Occipital lobe (tissue), 2 donors: ENCODE measurements around the gene SLC29A4. TPM values are rescaled to one million over a fixed set of nuclear protein-coding genes. Genes with fewer than 3 reads are reported as not detected.
"Not testable (repeated sequence)": the region's sequence is repeated elsewhere in the genome, so short reads cannot be mapped to it uniquely, and the experiment has no call there.

Source experiments
- DNase-seq: peaks from one replicate; lab custom pipeline; 2025; lab: John Stamatoyannopoulos, UW
- total RNA-seq: library from RNA; depleted of rRNA; stranded (reverse); fragments of >200 nt; gene quantifications from one replicate; pipeline ENCODE4 v1.2.3, GENCODE V29; 2014

Gene SLC29A4
- total RNA-seq, 1 donor from 2014 or later: 16.1 TPM

DNA sequence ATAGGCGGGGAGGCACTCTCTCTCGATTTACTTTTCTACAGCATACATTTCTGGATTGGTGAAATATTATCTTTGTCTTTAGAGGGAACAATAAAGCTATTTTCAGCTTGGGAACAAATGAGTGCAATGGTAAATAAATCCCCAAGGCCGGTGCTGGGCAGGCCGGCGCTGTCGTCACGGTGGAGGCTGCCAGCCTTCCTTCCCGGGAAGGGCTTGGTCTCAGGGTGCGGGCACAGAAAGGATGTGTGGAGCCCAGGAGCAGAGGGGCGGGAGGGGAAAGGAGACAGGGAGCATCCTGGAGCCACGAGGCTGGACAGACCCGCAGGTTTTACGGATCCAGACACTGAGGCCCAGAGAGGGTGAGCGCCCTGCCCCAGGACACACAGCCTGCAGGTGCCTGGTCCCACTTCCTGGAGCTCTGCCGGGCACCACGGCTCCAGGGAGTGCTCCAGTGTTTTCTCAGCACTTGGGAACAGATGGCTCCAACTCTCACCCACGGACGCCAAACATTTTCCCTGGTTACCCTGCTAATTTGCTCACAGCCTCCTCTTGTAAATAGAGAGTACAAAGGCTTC, 8.8 kb upstream of the SLC29A4 start:
- not testable (repeated sequence) for DNase-seq

- no peak for DNase-seq
These were observed 8.3 kb upstream of the SLC29A4 start for GRCh38 chr7:5274441-5274840.

- not testable (repeated sequence) for DNase-seq
These were observed 7.7 kb upstream of the SLC29A4 start for GRCh38 chr7:5274985-5275431.

- not testable (repeated sequence) for DNase-seq
These were observed 7.2 kb upstream of the SLC29A4 start for GRCh38 chr7:5275510-5275909.

DNA sequence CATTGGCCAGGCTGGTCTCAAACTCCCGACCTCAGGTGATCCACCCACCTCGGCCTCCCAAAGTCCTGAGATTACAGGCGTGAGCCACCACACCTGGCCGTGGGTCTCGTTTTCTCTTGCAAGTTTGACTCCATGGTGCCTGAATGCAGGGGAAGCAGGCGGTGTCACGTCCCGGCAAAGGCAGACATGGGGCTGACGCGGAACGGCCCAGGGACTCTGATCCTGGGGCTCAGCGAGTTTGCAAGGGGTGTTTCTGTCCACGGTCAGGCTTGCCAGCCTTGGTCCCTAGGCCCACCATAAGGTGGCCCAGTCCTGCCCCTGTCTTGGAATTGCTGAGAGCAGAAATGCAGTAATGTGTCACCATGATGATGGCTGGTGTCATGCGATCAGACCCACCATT, 6.6 kb upstream of the SLC29A4 start:
- DNase-seq: not testable (repeated sequence)

DNA sequence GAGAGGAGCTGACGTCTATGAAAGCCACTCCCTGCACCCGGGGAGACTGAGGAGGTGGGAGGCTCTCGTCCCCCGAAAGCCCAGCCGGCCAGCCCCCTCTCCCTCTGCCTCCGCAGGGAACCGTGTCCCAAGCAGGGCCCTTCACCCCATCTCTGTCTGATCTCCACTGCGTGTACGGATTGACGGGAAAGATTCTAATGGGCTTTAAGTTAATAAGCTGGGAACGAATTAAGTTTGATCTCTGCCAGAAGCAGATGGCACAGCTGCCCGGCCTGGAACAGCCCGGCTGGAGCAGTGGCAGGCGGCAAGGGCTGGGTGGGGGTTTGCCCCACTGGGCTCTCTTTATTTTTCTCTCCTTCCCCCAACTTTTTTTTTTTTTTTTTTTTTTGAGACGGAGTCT, 6.1 kb upstream of the SLC29A4 start:
- no peak for DNase-seq

DNA sequence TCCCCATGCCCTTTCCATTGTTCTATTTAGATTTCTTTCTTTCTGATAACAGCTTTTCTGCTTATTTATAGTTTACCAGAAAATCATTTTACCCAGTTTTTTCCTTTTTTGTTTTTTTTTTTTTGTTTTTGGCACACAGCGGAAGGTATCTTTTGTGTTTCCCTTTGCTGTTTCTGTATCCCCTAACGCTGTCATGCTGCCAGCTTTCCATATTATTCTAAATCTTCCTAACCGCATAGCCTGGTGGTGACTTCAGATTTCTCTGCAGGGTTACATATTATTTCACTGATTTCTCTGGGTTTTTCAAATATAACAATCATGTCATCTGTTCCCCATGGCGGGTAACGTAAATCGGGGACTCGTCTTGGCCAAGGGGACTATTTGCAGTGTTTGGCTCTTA, 4.0 kb upstream of the SLC29A4 start:
- no peak for DNase-seq

DNA sequence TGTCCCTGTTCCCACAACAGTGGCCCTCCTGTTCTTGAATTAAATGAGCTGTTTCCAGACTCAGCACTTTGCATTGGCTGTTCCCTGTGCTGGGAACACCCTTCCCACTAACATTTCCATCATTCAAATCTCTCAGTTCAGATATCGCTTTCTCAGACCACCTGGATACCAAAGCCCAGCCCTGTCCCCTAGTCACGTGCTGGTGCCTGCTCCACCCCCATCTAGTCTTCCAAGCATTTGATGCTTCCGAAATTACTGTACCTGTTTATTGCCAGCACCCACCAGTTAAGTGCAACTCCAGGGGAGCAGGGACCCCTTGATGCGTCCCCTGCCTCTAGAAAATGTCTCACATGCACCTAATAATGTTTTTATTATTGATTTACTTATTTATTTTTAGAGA, 3.0 kb upstream of the SLC29A4 start:
- no peak for DNase-seq

- not testable (repeated sequence) for DNase-seq
These were observed 894 bp upstream of the SLC29A4 start for GRCh38 chr7:5281598-5282500.

GRCh38 chr7:5283421-5284303, 919 bp downstream of the SLC29A4 start:
- DNase-seq: no peak

- DNase-seq: no peak
These were observed 1.9 kb downstream of the SLC29A4 start for GRCh38 chr7:5284304-5285281.

- no peak for DNase-seq
These were observed 4.2 kb downstream of the SLC29A4 start for GRCh38 chr7:5286933-5287332.

DNA sequence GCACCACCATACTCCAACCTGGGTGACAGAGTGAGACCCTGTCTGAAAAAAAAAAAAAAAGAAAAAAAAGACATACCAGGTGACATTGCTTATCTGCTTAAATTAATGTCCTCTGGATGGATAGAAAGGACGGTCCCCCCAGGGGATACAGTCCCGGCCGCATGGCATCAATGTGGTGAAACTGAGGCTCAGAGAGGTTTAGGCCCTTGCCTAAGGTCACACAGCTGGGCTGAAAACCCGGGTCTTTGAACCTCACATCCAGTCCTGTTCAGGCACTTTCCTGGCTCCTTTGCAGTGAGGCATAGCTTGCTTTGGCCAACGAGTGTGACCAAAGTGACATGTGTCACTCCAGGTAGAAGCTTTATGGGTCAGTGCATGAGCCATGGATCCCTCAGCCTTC, 4.6 kb downstream of the SLC29A4 start:
- DNase-seq: not testable (repeated sequence)

DNA sequence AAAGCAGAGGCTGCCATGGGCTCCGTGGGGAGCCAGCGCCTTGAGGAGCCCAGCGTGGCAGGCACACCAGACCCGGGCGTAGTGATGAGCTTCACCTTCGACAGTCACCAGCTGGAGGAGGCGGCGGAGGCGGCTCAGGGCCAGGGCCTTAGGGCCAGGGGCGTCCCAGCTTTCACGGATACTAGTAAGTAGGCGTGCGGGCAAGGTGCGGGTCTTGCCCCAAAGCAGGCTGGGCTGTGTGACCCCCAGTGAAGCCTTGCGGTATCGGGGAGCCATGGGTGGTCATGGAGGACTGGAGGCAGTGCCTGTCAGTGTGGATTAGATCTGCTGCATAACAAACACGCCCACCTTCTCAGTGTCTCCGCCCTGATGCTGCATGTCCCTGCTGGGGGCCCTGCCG, 5.1 kb downstream of the SLC29A4 start:
- DNase-seq: no peak

DNA sequence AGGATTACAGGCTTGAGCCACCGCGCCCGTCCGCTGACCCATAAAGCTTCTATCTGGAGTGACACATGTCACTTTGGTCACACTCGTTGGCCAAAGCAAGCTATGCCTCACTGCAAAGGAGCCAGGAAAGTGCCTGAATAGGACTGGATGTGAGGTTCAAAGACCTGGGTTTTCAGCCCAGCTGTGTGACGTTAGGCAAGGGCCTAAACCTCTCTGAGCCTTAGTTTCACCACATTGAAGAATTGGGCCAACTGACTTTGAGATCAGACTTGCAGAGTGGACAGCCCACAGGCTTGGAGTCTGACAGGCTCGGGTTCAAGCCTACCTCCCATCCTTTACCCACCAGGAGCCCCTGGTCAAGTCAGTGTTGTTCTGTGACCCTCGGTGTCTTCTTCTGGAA, 5.8 kb downstream of the SLC29A4 start:
- not testable (repeated sequence) for DNase-seq

- DNase-seq: no peak
These were observed 6.6 kb downstream of the SLC29A4 start for GRCh38 chr7:5289355-5289754.

- no peak for DNase-seq
These were observed 8.6 kb downstream of the SLC29A4 start for GRCh38 chr7:5291301-5291700.

DNA sequence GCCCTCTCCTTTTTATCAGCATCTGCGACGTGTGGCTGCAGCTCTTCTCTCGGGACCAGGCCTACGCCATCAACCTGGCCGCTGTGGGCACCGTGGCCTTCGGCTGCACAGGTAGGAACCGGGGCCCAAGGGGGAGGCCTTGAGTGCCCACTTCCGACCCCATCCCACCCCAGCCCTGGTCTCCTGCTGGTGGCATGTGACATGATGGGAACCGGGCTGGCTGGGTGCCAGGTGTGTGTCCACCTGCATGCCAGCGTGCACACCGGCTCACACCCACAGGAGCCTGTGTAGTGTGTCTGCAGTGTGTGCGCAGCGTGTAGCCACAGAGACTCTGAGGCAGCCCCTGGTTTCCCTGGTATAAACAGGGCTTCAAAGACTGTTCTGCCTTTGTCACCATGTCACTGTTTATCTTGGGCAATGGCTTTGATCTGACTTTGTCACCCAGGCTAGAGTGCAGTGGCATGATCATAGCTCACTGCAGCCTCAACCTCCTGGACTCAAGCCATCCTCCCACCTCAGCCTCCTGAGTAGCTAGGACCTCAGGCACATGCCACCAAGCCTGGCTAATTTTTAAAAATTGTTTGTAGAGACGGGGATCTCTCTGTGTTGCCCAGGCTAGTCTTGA, 9.1 kb downstream of the SLC29A4 start:
- DNase-seq: not testable (repeated sequence)

- DNase-seq: no peak
These were observed 11.6 kb downstream of the SLC29A4 start for GRCh38 chr7:5294169-5294987.
